ENCODE results near the gene CHRD. TPM values are rescaled to one million over a fixed set of nuclear protein-coding genes. Genes with fewer than 3 reads are reported as not detected.

Gene CHRD
- polyA plus RNA-seq, 1 experiment = 1.5 TPM

GRCh38 chr3:184372296-184372821 lies 7.5 kb upstream of the CHRD start:
- POLR2A ChIA-PET = interaction anchor here (1.2 kb wide), 1 partner anchor 8 kb away, joined by 3 read pairs; no protein-coding TSS in a partner anchor
- CTCF ChIA-PET = interaction anchor here (0.9 to 10.3 kb wide), 33 partner anchors 8 to 475 kb away, joined by 3 to 195 read pairs (median 5); partner anchors contain the start of gene FAM131A

GRCh38 chr3:184372911-184373310 lies 6.9 kb upstream of the CHRD start:
- no peak for DNase-seq (ENCODE audit: low read depth)
- H3K4me3 ChIP-seq (ENCODE audit: low read depth, low read length) = no peak overlapping the region
- peaks cover 2% of the 10 kb centered on the region; the same call in 1 of the 2 replicates for H3K36me3 ChIP-seq (ENCODE audit: control insufficient read depth, insufficient read depth, low read length)
- ChIA-PET CTCF (interaction anchor here (1.0 to 10.3 kb wide), 12 partner anchors 9 to 406 kb away, joined by 3 to 195 read pairs (median 11); partner anchors contain the start of gene FAM131A), POLR2A (no interaction called here)
- no peak for TF ChIP-seq CTCF (IDR thresholded peaks at IDR 0.05; ENCODE audit: insufficient read depth, low read depth, low read length)
- no peaks in the 10 kb centered on the region; the same call in 1 of the 2 replicates for H3K27me3 ChIP-seq (ENCODE audit: control insufficient read depth, insufficient read depth, low read length)

More at GRCh38 chr3:184372296-184372821, 7.5 kb upstream of the CHRD start:
- TF ChIP-seq CTCF (IDR thresholded peaks at IDR 0.05; ENCODE audit: insufficient read depth, low read depth, low read length) = no peak
- Histone ChIP-seq H3K27me3 (ENCODE audit: control insufficient read depth, insufficient read depth, low read length) (no peaks in the 10 kb centered on the region; the same call in 1 of the 2 replicates), H3K36me3 (ENCODE audit: control insufficient read depth, insufficient read depth, low read length) (peaks cover 4% of the 10 kb centered on the region; the same call in 1 of the 2 replicates), H3K4me3 (ENCODE audit: low read depth, low read length) (no peak overlapping the region)
- no peak for DNase-seq (ENCODE audit: low read depth)

GRCh38 chr3:184373422-184373821 lies 6.4 kb upstream of the CHRD start:
- Histone ChIP-seq H3K4me3 (ENCODE audit: low read depth, low read length) (no peak overlapping the region), H3K27me3 (ENCODE audit: control insufficient read depth, insufficient read depth, low read length) (peaks cover 2% of the 10 kb centered on the region), H3K36me3 (ENCODE audit: control insufficient read depth, insufficient read depth, low read length) (no peaks in the 10 kb centered on the region)
- ChIA-PET POLR2A (interaction anchor here (0.5 kb wide), 1 partner anchor 12 kb away, joined by 5 read pairs; no protein-coding TSS in a partner anchor), CTCF (interaction anchor here (1.0 to 10.3 kb wide), 10 partner anchors 10 to 169 kb away, joined by 3 to 195 read pairs (median 13); partner anchors contain the start of gene FAM131A)
- no peak for DNase-seq (ENCODE audit: low read depth)
- no peak for TF ChIP-seq CTCF (IDR thresholded peaks at IDR 0.05; ENCODE audit: insufficient read depth, low read depth, low read length)

GRCh38 chr3:184375747-184376461 lies 4.0 kb upstream of the CHRD start:
- POLR2A ChIA-PET = no interaction called here
- Histone ChIP-seq H3K36me3 (ENCODE audit: control insufficient read depth, insufficient read depth, low read length) (no peaks in the 10 kb centered on the region), H3K4me3 (ENCODE audit: low read depth, low read length) (no peak overlapping the region), H3K27me3 (ENCODE audit: control insufficient read depth, insufficient read depth, low read length) (peaks cover 9% of the 10 kb centered on the region)
- TF ChIP-seq CTCF (IDR thresholded peaks at IDR 0.05; ENCODE audit: insufficient read depth, low read depth, low read length) = no peak
- DNase-seq (ENCODE audit: low read depth) = no peak
- CTCF ChIA-PET = interaction anchor here (0.7 to 10.3 kb wide), 6 partner anchors 42 to 472 kb away, joined by 3 to 195 read pairs (median 3); no protein-coding TSS in a partner anchor

GRCh38 chr3:184377374-184377773 lies 2.5 kb upstream of the CHRD start:
- H3K36me3 ChIP-seq (ENCODE audit: control insufficient read depth, insufficient read depth, low read length) = no peaks in the 10 kb centered on the region
- no peak overlapping the region for H3K4me3 ChIP-seq (ENCODE audit: low read depth, low read length)
- ChIA-PET POLR2A (no interaction called here), CTCF (interaction anchor here (0.9 to 1.5 kb wide), 4 partner anchors 12 to 396 kb away, joined by 3 to 6 read pairs (median 3); no protein-coding TSS in a partner anchor)
- DNase-seq (ENCODE audit: low read depth) = no peak
- TF ChIP-seq CTCF (IDR thresholded peaks at IDR 0.05; ENCODE audit: insufficient read depth, low read depth, low read length) = no peak
- peaks cover 19% of the 10 kb centered on the region for H3K27me3 ChIP-seq (ENCODE audit: control insufficient read depth, insufficient read depth, low read length)
